ENCODE measurements around the gene PHF1. TPM values are rescaled to one million over a fixed set of nuclear protein-coding genes. Genes with fewer than 3 reads are reported as not detected.

The PHF1 gene
- total and polyA plus RNA-seq, 8 donors = 28.5 to 192 (median 56.0) TPM

- intact Hi-C loops (cut with DNase I) = no loop called here
- ATAC-seq (no peak), DNase-seq (no peak), FAIRE-seq (no peak)
- no peaks in the 10 kb centered on the region for H3K27me3 ChIP-seq
- H3K4me1 ChIP-seq = peaks cover 0 to 24% (median 4%) of the 10 kb centered on the region in 3 donors
- no peaks in the 10 kb centered on the region for H3K9me3 ChIP-seq
- no peak for TF ChIP-seq CTCF (IDR thresholded peaks at IDR 0.05)
- H3K36me3 ChIP-seq = peaks cover 0 to 13% (median 7%) of the 10 kb centered on the region in 3 donors
- H3K27ac ChIP-seq = no peak overlapping the region
- 84 to 89% methylated on average over 10 of the region's 10 CpGs for WGBS, 2 donors
- peak overlapping the region in 2 of 4 donors; percentile 80 to 88 for H3K4me3 ChIP-seq
Measured at GRCh38 chr6:33412140-33413009, 1.6 kb downstream of the PHF1 start.

DNA sequence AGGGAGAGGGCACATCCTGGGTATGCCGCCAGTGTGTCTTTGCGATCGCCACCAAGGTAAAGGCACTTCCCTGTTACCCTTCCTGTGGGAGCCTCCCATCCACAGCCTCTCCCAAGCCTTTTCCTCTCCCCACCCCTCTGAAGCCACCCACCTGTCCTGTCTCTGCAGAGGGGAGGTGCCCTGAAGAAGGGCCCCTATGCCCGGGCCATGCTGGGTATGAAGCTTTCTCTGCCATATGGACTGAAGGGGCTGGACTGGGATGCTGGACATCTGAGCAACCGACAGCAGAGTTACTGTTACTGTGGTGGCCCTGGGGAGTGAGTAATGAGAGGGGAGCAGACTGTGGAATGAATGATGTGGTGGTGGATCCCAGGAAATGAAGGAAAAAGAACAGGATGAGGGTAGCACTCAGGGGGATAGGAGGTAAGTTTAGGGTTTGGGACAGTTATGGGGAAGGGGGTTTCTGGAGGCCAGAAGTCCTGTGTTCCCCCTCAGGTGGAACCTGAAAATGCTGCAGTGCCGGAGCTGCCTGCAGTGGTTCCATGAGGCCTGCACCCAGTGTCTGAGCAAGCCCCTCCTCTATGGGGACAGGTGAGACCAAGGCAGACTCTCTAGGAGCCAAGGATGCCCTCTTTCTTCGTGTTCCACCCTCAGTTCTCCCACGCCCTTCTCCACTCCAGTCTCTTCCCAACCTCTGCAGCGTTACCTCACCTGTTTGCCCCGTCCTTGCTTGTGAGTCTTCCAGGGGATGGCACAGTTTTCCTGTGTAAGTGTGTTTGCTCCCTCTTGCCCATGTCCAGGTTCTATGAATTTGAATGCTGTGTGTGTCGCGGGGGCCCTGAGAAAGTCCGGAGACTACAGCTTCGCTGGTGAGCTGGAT lies 2.7 kb downstream of the PHF1 start:
- H3K36me3 ChIP-seq = peaks cover 0 to 13% (median 7%) of the 10 kb centered on the region in 3 donors
- H3K9me3 ChIP-seq = no peaks in the 10 kb centered on the region
- no peak overlapping the region for H3K27ac ChIP-seq
- H3K27me3 ChIP-seq = no peaks in the 10 kb centered on the region
- no peak for ATAC-seq
- no peak for DNase-seq
- intact Hi-C loops (cut with DNase I) = no loop called here
- 77 to 79% methylated on average over 14 of the region's 14 CpGs for WGBS, 2 donors
- no peak for TF ChIP-seq CTCF (IDR thresholded peaks at IDR 0.05)
- no peak overlapping the region for H3K4me3 ChIP-seq
- H3K4me1 ChIP-seq = peaks cover 0 to 24% (median 4%) of the 10 kb centered on the region in 3 donors
- FAIRE-seq = no peak

DNA sequence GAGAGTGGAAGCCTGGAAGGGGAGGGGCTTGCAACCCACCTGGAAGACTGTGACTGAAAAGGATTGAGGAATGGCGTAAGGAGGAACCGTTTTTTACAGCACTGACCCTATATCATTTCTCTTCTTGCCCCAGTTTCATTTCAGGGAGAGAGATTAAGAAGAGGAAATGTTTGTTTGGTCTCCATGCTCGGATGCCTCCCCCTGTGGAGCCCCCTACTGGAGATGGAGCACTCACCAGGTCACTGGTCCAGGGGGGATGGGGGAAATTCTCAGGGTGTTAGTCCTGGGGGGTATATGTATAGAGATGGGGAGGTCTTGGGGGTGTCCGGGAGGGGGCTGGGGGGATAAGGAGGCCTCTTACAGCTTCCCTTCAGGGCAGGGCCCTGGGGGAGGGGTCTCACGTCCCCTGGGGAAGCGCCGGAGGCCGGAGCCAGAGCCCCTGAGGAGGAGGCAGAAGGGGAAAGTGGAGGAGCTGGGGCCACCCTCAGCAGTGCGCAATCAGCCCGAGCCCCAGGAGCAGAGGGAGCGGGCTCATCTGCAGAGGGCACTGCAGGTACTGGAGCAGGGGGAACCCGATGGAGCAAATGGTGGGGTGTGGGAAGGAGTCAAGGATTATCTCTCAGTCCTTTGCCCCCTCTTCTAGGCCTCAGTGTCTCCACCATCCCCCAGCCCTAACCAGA lies 3.9 kb downstream of the PHF1 start:
- Histone ChIP-seq H3K4me1 (peaks cover 0 to 28% (median 4%) of the 10 kb centered on the region in 3 donors), H3K4me3 (no peak overlapping the region), H3K36me3 (peaks cover 0 to 13% (median 7%) of the 10 kb centered on the region in 3 donors), H3K27ac (no peak overlapping the region), H3K9me3 (no peaks in the 10 kb centered on the region), H3K27me3 (no peaks in the 10 kb centered on the region)
- no peak for TF ChIP-seq CTCF (IDR thresholded peaks at IDR 0.05)
- 72 to 86% methylated on average over 11 to 12 of the region's 12 CpGs for WGBS, 2 donors
- FAIRE-seq (no peak), DNase-seq (no peak), ATAC-seq (no peak)
- intact Hi-C loops (cut with DNase I) = no loop called here

GRCh38 chr6:33415831-33416230 lies 5.0 kb downstream of the PHF1 start:
- WGBS, 2 donors = 69 to 73% methylated on average over 9 of the region's 9 CpGs
- H3K36me3 ChIP-seq = peaks cover 0 to 13% (median 7%) of the 10 kb centered on the region in 3 donors
- peaks cover 0 to 28% (median 4%) of the 10 kb centered on the region in 3 donors for H3K4me1 ChIP-seq
- intact Hi-C loops (cut with DNase I) = no loop called here
- H3K4me3 ChIP-seq = no peak overlapping the region
- FAIRE-seq (no peak), DNase-seq (no peak), ATAC-seq (no peak)
- no peak for TF ChIP-seq CTCF (IDR thresholded peaks at IDR 0.05)
- no peak overlapping the region for H3K27ac ChIP-seq
- no peaks in the 10 kb centered on the region for H3K27me3 ChIP-seq
- no peaks in the 10 kb centered on the region for H3K9me3 ChIP-seq
